GM18868 (cell line): ENCODE data around the gene SLC35G1.

ENCODE experiments used
- ATAC-seq: cut with Tn5 transposase; IDR thresholded peaks from one replicate; pipeline ENCODE4 v1.9.1; 2021; ENCODE audit warnings: mild to moderate bottlenecking, moderate library complexity; ENCODE audit not compliant: unreplicated experiment

SLC35G1 gene

DNA sequence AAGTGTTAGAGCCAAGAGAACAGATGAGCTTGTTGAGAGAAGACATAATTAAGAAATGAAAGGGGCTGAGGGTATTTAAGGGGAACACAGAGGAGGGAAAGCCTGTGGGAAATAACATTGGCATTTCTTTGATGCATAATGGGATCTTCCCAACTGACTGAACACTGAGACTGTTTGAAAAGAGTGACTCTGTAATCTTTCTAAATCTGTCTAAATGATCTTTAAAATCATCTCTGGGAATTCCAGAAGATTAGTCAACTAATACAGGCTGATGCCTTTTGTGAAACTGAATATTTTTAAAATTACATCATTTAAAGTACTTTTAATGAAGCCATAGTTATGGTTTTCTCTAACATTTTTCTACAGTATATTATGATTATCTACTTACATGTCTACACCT lies 17.4 kb upstream of the SLC35G1 start:
- ATAC-seq, result no peak

DNA sequence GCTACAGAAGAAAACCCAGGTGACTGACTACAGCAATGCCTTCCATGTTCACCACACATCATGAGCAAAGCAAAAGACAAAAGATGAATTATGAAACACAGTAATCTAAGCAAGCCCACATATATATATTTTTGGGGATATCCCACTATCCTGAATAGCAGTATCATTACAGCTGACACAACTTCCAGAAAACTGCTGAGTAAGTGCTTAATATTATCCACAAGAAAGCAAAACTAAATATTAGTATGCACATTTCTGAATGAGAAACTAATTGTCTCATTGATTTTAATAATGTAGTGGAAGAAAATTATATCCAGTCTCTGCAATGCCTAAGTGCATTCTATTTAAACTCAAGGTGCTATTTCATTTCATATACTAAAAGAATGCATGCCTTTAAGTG lies 14.5 kb upstream of the SLC35G1 start:
- ATAC-seq, result no peak

DNA sequence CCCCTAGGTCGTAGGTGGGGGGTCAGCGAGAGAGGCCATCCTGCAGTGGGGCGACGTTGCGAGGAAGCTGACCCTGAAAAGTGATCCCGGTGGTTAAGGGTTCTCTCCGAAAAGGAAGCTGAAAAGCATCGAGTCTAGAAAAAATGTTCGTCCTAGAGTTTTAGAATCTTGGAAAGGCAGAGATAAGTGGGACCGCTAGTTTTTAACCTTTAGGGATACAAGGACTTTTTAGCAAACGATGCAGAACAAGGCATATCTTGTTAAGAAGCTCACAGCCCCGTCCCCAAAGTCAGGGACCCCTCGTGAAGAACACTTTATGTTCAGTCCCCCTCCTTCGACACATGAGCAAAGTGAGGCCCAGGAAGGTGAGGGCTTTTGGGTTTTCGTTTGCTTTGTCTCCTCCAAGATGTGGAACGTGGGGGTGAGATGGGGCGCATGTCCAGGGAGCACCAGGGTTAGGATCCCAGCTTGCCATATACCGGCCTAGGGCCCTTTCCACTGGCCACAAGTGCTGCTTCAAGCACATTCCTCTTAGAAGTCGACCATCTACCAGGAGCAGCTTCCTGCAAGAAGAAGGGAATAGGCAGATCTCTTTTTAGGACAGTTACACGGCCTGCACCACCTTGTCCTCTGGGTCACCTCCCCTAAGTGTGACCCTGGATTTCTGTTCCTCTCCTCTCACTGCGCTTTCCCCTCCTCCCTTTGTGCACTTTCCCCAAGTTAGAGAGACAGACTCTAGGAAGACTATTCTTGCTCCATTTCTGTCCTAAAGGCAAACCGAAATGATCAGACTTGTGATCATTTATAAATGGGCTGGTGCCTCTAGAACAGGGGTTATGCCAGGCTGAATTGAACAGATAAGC lies 969 bp downstream of the SLC35G1 start:
- ATAC-seq, result no peak

DNA sequence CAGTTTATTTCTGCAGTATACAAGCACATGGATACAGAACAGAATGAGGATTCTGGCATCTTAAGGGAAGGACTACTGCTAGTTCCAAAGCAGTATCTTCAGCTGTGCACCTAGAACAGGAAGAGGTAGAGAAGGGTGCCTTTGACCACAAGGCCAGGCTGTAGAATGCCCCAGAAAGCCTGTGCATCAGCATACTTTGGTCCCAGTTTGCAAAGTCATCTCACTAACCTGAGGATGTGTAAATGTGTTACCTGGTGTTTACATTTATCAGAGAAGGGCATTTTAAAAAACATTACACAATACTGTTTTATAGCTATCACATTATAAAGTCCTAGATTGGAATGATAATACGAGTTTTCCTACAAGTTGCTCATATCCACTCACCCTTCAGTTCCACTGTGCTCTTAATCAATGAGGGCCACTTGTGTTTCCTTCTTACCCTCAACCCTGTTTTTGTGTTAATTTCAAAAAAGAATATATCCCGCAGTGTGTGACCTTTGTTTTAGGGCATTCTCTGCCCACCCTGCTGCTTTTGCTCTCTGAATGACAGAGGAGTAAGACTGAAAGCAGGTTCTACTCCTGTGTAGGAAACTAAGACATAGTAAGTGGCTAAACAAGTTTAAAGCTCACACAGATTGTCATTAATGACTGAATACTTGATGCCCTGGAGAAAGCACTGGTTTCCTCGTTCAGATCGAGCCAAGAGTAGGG lies 3.4 kb downstream of the SLC35G1 start:
- no peak for ATAC-seq

DNA sequence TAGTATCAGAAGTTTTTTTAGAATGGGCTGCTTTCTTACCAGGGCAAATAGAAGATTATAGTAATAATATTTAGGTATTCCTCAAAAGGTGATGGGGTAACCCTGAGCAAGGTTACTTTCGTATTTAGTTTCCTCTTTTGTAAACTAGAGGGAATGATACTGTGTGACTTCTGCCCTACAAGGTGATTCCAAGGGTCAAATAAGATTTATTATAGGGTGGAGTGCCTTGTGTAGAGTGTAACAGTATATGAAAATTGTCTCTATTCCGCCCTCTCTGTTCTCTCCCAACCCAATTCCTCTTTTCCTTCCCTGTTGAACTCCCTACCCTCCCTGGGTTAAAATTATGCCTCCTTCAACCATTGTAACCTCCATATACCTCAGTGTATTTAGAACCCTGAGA lies 5.3 kb downstream of the SLC35G1 start:
- no peak for ATAC-seq

DNA sequence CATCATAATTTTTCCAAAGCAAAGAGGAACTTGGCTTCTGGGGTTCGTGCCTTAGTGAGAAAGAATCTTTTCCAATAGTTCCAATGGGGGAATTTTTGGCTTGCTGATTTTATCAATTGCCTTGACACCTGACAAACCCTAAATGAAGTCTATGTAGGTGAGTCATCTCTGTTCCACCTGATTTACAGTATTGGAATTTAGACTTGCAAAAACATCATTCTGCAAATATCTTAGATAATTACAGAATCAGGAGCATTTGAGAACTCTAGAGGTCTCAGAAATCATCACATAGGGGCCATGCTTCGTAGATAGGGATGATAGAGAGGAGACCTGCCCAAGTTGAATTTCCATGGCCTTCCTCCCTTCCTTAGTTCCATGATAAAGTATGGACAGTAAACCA lies 9.3 kb downstream of the SLC35G1 start:
- ATAC-seq, result no peak

DNA sequence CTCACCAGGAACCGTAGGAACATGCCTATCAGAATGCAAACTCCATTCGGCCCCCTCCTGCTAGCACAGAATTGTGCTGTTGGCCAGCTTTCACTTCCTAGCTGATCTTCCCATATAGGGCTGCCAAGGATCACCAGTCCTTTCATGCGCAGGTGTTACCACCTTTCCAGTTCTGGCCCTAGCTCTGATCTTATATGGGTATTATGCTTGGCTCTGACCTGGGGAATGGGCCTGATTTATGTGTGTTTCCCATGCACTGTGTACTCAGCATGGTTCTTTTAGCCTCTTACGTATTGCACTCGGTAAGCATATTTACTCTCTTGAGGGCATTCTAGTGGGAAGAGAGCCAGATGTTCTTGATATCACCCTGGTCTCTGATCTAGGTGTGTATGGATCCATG lies 11.1 kb downstream of the SLC35G1 start:
- no peak for ATAC-seq

DNA sequence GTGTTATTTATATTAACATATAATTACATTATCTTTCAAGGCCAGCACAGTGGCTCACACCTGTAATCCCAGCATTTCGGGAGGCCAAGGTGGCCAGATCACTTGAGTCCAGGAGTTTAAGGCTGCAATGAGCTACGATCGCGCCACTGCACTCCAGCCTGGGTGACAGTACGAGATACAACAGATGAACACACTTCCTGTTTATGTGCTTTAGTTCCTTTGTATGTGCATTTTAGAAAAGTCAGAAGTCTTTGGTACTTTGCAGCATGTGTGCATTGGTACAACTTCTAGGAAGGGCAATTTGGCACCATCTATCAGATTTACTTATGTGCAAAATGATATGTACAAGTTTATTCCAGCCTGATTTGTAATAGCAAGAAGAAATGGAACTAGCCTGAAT lies 13.3 kb downstream of the SLC35G1 start:
- ATAC-seq, result no peak

DNA sequence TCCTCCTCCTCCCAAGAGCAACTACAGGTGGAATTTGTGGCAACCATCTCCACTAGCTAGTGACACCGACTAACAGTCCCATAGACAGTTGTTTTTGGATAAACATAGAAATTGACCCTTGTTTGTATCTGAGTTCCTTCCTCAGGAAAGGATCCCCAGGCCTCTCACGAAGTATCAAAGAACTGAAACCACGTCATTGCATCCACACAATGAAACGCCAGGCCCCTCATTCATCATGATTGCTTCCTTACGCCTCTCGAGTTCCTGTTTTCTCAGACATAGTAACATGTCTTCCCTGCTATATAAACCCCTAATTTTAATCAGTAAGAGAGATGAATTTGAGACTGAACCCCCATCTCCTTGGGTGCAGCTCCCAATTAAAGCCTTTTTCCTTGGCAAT lies 18.1 kb downstream of the SLC35G1 start:
- ATAC-seq, result no peak

DNA sequence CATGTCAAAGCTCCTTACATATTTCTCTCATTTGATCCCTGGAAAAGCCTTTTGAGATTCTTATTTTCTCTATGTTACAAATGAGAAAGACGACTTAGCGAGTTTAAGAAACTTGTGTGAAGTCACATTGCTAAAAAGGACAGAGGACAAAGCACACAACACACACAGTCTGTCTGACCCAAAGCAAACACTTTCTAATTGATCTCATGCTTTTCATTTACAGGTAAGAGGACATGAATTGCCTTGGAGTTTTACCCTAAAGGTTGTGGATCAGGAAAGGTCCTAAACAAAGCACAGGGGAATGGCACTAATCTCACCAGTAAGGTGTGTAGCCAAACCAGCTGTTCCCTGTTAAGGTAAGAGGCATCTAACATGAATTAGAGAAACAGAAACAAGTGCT lies 18.7 kb downstream of the SLC35G1 start:
- ATAC-seq, result no peak

DNA sequence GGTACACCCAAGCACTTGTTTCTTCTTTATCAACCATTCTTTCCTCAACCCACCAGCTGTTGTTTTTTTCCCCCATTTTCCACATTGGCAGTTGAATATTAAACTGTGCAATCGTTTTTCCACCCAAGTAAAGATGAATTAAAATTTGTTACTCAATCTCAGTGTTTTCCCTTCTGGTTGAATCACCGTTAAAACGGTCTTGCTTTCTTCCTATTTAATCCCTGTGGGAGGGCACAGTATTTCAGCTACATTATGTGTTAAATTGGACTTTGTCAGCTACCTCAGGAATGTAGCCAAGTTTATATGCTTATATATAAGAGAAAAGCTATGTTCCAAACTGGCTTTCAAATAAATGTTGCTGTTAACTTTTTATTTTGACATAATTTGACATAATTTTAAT lies 19.9 kb downstream of the SLC35G1 start:
- no peak for ATAC-seq

DNA sequence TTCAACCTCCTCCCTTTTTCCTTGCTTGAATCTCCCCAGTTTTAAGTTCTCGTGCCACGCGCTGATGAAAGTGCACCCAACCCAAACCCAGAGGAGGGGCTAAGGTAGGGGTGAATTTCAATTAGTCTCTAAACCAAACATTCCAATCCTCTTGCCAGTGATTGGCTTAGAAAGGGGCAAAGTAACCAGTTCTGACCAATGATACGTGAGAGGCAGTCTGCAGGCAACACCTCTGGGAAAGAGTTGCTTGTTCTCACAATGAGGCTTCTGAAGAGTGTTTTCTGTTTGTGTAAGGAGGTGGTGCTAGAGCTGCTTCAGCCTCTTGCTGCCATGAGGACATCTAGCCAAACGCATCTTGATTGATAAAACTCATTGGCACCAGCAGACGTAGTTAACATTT lies 21.8 kb downstream of the SLC35G1 start:
- ATAC-seq, result no peak

DNA sequence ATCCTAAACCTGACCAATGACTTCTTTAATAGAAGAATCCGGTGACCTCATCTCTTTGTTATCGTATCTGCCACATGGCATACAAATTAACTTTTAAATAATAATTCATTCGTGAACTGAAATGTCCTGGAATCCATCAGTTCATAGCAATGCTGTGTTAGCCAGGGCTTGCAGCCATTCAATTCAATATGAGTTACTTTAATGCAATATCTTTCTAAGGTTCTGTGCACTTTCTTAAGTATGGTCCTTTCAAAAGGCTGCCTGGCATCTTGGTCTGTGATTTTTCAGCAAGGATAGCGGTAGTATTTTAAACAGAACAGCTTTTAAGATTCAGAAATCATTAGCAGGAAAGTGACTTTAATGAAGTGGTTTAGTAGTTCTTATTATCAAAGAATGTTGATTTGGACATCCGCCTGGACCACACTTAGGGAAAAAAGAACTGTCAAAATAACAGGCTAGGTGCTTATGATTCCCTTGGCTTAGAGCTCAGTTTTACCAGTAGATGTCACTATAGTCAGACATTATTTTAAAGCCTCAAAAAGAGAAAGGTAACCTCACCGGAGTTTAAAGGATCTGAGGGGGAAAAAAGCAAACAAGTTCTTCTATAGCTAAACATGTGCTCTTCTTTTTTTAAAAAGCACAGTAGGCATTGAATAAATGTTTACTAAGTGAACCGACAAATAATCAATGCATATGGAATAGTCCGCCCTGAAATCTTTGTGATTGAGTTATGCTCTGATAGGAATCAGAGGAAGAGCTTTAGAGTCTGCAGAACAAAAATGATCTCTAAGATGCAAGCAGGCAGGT lies 22.7 kb downstream of the SLC35G1 start:
- no peak for ATAC-seq

DNA sequence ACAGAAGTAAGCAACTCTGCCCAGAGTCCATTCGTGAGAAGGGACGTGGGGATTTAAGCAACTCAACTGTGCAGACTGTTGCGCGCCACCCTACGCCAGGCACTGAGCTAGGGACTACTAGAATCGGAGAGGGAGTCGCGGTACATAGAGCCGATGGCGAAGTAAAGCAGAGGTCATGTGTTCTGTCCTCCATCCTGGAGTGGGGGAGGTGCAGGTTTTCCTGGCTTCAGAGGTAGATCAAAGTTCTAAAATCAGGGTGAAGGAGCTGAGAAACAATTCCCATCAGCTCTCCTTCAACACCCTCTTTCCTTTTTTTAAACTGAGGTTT lies 23.2 kb downstream of the SLC35G1 start:
- ATAC-seq, result no peak

DNA sequence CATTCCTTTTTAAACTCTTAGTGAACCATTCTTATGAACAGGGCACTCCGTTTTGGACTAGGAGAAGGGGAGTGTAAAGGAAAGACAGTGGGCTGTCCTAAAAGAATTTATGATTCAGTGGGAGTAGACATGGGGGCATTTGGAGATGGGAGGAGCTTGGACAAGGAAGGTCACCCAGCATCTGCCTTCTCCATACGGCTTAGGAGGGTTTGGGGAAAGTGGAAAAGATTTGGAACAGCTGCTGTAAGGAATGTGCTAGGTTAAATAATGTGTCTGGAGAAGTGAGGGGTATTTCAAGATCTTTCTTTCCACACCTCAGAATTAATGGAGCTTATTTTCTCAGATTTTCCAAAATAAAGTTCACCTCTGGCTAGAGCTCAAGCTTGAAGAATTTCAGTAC lies 24.0 kb downstream of the SLC35G1 start:
- ATAC-seq, result no peak

DNA sequence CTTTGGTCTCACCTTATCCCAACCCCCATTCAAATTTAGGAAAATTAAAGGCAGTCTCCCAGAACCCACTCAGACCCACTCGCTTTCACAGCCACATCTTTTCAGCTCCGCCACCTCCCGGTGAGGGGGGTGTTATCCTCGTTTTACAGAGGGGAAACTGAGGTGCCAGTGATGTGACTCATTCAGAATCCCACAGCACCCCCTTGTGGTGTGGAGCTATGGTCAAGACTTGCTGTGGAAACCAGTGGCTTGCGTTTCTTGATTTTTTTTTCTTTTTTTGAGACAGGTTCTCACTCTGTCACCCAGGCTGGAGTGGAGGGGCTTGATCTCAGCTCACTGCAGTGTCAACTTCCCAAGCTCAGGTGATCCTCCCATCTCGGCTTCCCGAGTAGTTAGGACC lies 27.6 kb downstream of the SLC35G1 start:
- no peak for ATAC-seq

DNA sequence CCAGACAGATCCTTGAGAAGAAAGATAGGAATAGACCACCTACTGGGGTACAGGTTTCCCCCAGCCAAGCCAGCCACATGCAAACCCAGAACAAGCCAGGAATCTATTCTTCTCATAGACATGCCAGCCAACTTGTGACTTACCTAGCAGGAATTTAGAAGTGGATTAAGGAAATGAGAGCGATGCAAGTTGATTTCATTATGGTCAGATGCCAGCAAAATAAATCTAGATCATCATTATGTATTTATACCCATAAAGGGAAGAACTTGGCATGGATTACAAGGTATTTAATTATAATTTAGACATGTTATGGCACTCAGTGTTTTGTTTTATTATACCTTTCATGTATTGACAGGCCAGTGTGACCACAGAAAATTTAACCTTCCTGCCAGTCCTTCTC lies 32.8 kb downstream of the SLC35G1 start:
- no peak for ATAC-seq

DNA sequence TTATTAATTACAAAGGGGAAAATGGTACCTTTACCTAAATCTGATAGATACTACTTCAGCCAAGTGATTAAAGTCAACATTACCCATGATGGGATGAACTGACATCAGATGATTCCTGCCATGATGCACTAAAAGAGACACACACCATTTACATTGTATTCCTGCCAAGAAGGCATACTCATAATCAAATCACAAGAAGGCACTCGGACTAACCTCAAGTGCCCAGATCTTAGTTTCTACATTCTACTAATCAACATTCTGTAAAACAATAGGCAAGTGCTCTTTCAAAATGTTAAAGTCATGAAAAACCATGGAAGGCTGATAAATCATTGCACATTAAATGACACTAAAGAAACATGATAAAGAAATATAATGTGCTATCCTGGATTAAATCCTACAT lies 44.4 kb downstream of the SLC35G1 start:
- ATAC-seq, result no peak

DNA sequence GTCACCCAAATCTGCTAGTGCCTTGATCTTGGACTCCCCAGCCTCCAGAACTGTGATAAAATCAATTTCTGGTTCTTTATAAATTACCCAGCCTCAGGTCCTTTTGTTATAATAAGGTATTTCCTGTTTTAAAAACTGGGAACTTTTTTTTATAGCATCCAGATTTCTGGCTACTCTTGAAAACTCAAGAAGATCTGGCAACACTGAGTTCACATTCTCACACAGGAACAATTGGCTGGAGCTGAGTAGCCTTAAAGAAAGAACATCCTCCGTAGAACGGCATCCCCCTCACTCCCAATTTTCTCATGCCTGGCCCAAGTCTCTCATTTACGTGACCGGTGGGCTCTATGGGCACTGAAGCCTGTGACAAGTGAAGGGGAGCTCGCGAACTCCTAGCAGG lies 47.1 kb downstream of the SLC35G1 start:
- no peak for ATAC-seq

DNA sequence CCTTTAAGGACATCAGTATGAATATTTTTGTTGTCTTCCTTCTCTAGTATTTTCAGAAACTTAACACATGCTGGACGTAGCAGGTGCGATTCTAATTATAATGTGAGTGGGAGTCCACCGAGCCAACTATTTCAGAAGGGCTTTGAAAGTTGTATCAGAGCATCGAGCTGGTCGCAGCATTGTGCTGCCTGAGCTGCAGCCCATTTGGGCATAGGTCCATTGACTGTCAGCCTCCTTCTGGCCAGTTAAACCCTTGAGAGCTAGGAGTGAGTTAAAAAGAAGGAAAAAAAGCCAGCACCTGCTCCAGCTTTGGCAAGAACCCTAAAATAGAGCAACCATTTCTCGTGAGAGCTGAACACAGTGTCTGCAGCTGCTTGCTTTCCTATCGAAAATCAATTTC lies 47.8 kb downstream of the SLC35G1 start:
- ATAC-seq, result no peak

DNA sequence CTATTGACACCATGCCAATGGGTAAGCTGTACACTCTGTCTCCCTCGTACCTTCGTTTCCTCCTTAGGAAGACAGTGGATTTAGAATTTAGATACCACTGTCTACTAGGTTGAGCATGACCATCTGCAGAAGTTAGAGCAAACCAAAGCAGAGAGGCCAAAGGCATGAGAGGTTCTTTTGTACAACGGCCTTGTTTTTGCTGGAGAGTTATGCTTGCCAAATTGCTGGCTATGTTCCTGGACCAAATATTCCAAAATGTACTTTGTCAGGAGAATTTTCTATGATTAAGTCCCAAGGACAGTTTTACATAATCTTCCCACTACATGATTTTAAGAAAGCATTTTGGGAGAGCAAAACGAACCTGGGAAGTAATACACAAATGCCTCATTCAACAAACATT lies 52.0 kb downstream of the SLC35G1 start:
- ATAC-seq, result no peak

DNA sequence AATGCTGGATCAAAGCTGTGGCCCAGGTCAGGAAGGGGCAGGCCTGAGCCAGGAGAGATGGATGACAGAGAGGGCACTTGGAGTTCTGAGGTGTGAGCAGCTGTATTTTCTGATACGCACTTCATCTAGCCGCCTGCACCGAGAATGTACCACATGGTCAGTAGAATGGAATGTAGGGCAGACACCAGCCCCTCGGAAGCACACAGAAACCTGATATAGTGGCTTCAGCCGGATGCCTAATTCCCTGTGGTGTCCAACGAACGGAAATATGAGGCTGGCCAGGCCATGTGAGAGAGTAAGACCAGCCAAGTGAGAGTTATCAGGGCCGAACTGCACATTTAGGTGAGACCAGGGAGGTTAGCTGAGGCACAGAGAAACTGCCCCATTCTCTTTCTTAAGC lies 53.3 kb downstream of the SLC35G1 start:
- no peak for ATAC-seq
